MM.1S (cell line): ENCODE results near the gene TFRC.

ENCODE experiments used
- DNase-seq: peaks from one replicate; pipeline ENCODE4 v3.0.0-alpha.2; 2015
- H2AFZ ChIP-seq: fragments of 300-600 bp; sonication (generic); 2 replicates; pipeline ENCODE4 v1.6.0; 2016; ENCODE audit warnings: antibody characterized with exemption, low read length
- H3F3A ChIP-seq: fragments of 300-600 bp; sonication (generic); 2 replicates; pipeline ENCODE4 v1.6.1; 2016; ENCODE audit warnings: mild to moderate bottlenecking, antibody characterized with exemption, low read length, moderate library complexity, mixed read lengths; ENCODE audit not compliant: insufficient read depth
- H3K27ac ChIP-seq: fragments of 300-600 bp; sonication (generic); 2 replicates; pipeline ENCODE4 v1.5.1; 2016; ENCODE audit warnings: mild to moderate bottlenecking, low read length
- H3K27me3 ChIP-seq: fragments of 300-600 bp; sonication (generic); replicated peaks from 2 replicates; pipeline ENCODE4 v1.6.0; 2016; ENCODE audit warnings: low read length; ENCODE audit not compliant: insufficient read depth
- H3K36me3 ChIP-seq: fragments of 300-600 bp; sonication (generic); replicated peaks from 2 replicates; pipeline ENCODE4 v1.6.1; 2016; ENCODE audit warnings: mild to moderate bottlenecking, low read length, mixed read lengths; ENCODE audit not compliant: insufficient read depth
- H3K4me1 ChIP-seq: fragments of 300-600 bp; sonication (generic); 2 replicates; pipeline ENCODE4 v1.6.1; 2016; ENCODE audit warnings: low read length, mixed read lengths
- H3K4me2 ChIP-seq: fragments of 300-600 bp; sonication (generic); 2 replicates; pipeline ENCODE4 v1.6.0; 2016; ENCODE audit warnings: low read depth, low read length
- H3K4me3 ChIP-seq: fragments of 300-600 bp; sonication (generic); 2 replicates; pipeline ENCODE4 v1.5.1; 2016; ENCODE audit warnings: low read length, mixed read lengths
- H3K79me2 ChIP-seq: fragments of 300-600 bp; sonication (generic); 2 replicates; pipeline ENCODE4 v1.6.1; 2016; ENCODE audit warnings: mixed run types, low read length, mixed read lengths
- H3K9ac ChIP-seq: fragments of 300-600 bp; sonication (generic); 2 replicates; pipeline ENCODE4 v1.6.1; 2016; ENCODE audit warnings: low read length, mixed read lengths
- H3K9me2 ChIP-seq: fragments of 300-600 bp; sonication (generic); replicated peaks from 2 replicates; pipeline ENCODE4 v1.6.1; 2016; ENCODE audit warnings: mild to moderate bottlenecking, low read length, mixed read lengths; ENCODE audit not compliant: insufficient read depth
- H3K9me3 ChIP-seq: fragments of 300-600 bp; sonication (generic); replicated peaks from 2 replicates; pipeline ENCODE4 v1.6.1; 2016; ENCODE audit warnings: mild to moderate bottlenecking, low read length, mixed read lengths; ENCODE audit not compliant: insufficient read depth
- H4K20me1 ChIP-seq: fragments of 300-600 bp; sonication (generic); 2 replicates; pipeline ENCODE4 v1.6.1; 2016; ENCODE audit warnings: mild to moderate bottlenecking, low read length, moderate library complexity, mixed read lengths; ENCODE audit not compliant: insufficient read depth
- CTCF ChIP-seq: fragments of 300-600 bp; sonication (generic); IDR thresholded peaks from 2 replicates; pipeline ENCODE4 v1.5.1; 2016; ENCODE audit warnings: antibody characterized with exemption, low read length, mixed read lengths
- EZH2 ChIP-seq: fragments of 300-600 bp; sonication (generic); optimal IDR thresholded peaks from 2 replicates; pipeline ENCODE3; 2017; ENCODE audit warnings: low read depth, mild to moderate bottlenecking, antibody characterized with exemption, low read length, mixed read lengths
- EZH2phosphoT487 ChIP-seq: fragments of 300-600 bp; sonication (generic); IDR thresholded peaks from 2 replicates; pipeline ENCODE4 v1.6.1; 2018; ENCODE audit warnings: antibody characterized with exemption, low read length

TFRC gene

DNA sequence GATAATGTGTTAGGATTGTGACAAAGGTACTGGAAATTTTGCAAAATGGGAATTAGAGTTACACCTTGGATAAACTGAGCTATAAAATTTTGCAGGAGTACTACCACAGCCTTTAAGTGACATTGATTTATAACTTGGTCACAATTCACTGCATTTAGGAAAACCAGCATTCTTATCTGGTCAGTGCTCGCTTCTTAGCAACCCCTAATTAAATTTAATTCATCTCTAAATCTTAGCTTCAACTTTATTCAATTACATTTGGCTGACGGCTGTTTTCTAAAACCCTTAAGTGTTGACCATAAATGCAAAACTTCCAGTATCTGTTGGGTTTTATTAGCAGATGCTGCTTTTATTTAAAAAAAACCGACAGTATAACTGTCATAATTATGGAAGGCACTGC is 31.3 kb downstream of the TFRC start:
- H2AFZ ChIP-seq, result no peak overlapping the region
- no peak overlapping the region for H3K9ac ChIP-seq
- H3K9me2 ChIP-seq, result no peaks in the 10 kb centered on the region
- H3K36me3 ChIP-seq, result peaks cover 43% of the 10 kb centered on the region
- H3K4me2 ChIP-seq, result no peak overlapping the region
- no peak for TF ChIP-seq EZH2
- TF ChIP-seq CTCF, result no peak
- no peak for TF ChIP-seq EZH2phosphoT487
- H3K79me2 ChIP-seq, result peaks cover 24% of the 10 kb centered on the region
- no peaks in the 10 kb centered on the region for H4K20me1 ChIP-seq
- DNase-seq, result no peak
- H3K27ac ChIP-seq, result no peak overlapping the region
- H3K4me1 ChIP-seq, result no peaks in the 10 kb centered on the region
- H3K4me3 ChIP-seq, result no peak overlapping the region
- H3K27me3 ChIP-seq, result no peaks in the 10 kb centered on the region
- peaks cover 12% of the 10 kb centered on the region; the same call in 1 of the 2 replicates for H3F3A ChIP-seq
- no peaks in the 10 kb centered on the region for H3K9me3 ChIP-seq

DNA sequence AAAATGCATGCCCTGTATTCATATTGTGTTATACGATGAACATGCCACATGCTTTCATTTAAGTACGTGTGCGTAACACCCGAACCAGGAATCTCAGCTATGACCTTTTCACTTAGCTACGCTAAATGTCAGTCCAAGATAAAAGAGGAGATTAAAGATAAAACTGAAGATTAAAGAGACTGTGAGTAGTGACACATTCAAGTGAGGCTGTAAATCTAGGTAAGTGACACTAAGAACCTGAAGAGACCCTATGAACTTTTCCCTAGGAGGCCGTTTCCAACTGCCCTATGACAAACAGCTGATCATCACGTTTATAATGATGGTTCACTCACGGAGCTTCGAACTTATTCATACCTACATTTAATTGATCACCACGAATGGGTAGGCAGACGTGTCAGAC is 32.2 kb downstream of the TFRC start:
- H3K27ac ChIP-seq, result no peak overlapping the region
- H3K9me2 ChIP-seq, result no peaks in the 10 kb centered on the region
- H3K9me3 ChIP-seq, result no peaks in the 10 kb centered on the region
- TF ChIP-seq EZH2phosphoT487, result no peak
- no peak for TF ChIP-seq EZH2
- TF ChIP-seq CTCF, result no peak
- no peak overlapping the region for H3K9ac ChIP-seq
- no peak overlapping the region for H2AFZ ChIP-seq
- peaks cover 12% of the 10 kb centered on the region; the same call in 1 of the 2 replicates for H3F3A ChIP-seq
- peaks cover 34% of the 10 kb centered on the region for H3K36me3 ChIP-seq
- no peaks in the 10 kb centered on the region for H4K20me1 ChIP-seq
- no peaks in the 10 kb centered on the region for H3K4me1 ChIP-seq
- peaks cover 20% of the 10 kb centered on the region for H3K79me2 ChIP-seq
- DNase-seq, result no peak
- no peak overlapping the region for H3K4me2 ChIP-seq
- H3K4me3 ChIP-seq, result no peak overlapping the region
- no peaks in the 10 kb centered on the region for H3K27me3 ChIP-seq

DNA sequence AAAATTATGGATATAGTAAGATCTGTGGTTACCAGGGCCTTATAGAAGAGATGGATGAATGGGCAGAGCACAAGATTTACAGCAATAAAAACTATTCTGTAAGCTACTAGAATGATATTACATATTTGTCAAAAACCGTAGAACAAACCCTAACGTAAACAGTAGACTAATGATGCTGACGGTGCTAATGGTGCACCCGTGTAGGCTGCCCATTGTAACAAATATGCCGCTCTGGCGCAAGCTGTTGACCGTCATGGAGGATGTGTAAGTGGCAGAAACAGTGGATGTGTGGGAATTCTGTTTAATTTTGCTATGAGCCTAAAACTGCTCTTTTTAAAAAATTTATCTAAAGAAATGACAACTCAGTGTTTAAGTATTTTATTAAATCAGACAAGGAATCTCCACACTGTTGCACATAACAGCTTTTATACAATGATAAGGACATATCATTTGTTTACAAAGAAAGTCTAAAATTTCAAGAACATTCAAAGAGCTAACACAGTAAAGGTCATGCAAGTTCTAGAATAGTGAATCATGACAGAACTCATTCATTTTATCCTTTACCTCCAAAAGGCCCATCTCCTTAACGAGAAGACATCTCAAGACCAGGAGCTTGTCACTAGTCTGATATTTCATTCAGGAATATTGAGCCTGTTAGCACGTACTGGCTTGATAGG is 32.8 kb downstream of the TFRC start:
- TF ChIP-seq EZH2 (no peak), EZH2phosphoT487 (no peak)
- H3K27me3 ChIP-seq, result no peaks in the 10 kb centered on the region
- H2AFZ ChIP-seq, result no peak overlapping the region
- H3K36me3 ChIP-seq, result peaks cover 31% of the 10 kb centered on the region
- H3K27ac ChIP-seq, result no peak overlapping the region
- no peaks in the 10 kb centered on the region for H3K9me3 ChIP-seq
- no peak overlapping the region for H3K4me2 ChIP-seq
- no peak overlapping the region for H3K9ac ChIP-seq
- no peaks in the 10 kb centered on the region for H4K20me1 ChIP-seq
- no peak for DNase-seq
- peaks cover 17% of the 10 kb centered on the region for H3K79me2 ChIP-seq
- H3K4me1 ChIP-seq, result no peaks in the 10 kb centered on the region
- H3K9me2 ChIP-seq, result no peaks in the 10 kb centered on the region
- H3F3A ChIP-seq, result peaks cover 12% of the 10 kb centered on the region; the same call in 1 of the 2 replicates
- H3K4me3 ChIP-seq, result no peak overlapping the region

- H3K79me2 ChIP-seq, result peaks cover 9% of the 10 kb centered on the region; the same call in 1 of the 2 replicates
- no peak overlapping the region for H3K4me2 ChIP-seq
- H3K4me1 ChIP-seq, result no peaks in the 10 kb centered on the region
- H4K20me1 ChIP-seq, result no peaks in the 10 kb centered on the region
- H3K27ac ChIP-seq, result no peak overlapping the region
- no peak overlapping the region for H2AFZ ChIP-seq
- TF ChIP-seq CTCF (no peak), EZH2 (no peak), EZH2phosphoT487 (no peak)
- no peaks in the 10 kb centered on the region for H3K9me2 ChIP-seq
- H3K27me3 ChIP-seq, result no peaks in the 10 kb centered on the region
- DNase-seq, result no peak
- H3K36me3 ChIP-seq, result peaks cover 24% of the 10 kb centered on the region
- H3K9me3 ChIP-seq, result no peaks in the 10 kb centered on the region
- H3F3A ChIP-seq, result peaks cover 10% of the 10 kb centered on the region; the same call in 1 of the 2 replicates
- no peak overlapping the region for H3K4me3 ChIP-seq
- H3K9ac ChIP-seq, result no peak overlapping the region
Observed at GRCh38 chr3:196047391-196048030, 34.4 kb downstream of the TFRC start.
